T1000 (cell line): ENCODE results near the gene KCNAB2.
"Not testable (repeated sequence)": the region's sequence is repeated elsewhere in the genome, so short reads cannot be mapped to it uniquely, and the experiment has no call there.

Source experiments
- DNase-seq: peaks from one replicate; lab custom pipeline; 2025; ENCODE audit warnings: mixed read lengths; lab: John Stamatoyannopoulos, UW

KCNAB2 gene

GRCh38 chr1:6010554-6010953, 35.1 kb upstream of the KCNAB2 start:
- no peak for DNase-seq

- DNase-seq: no peak
Observed at GRCh38 chr1:6011161-6011945, 34.3 kb upstream of the KCNAB2 start.

GRCh38 chr1:6011946-6012258, 33.8 kb upstream of the KCNAB2 start:
- no peak for DNase-seq

- no peak for DNase-seq
Observed at GRCh38 chr1:6012529-6013318, 33.0 kb upstream of the KCNAB2 start.

GRCh38 chr1:6013491-6013890, 32.2 kb upstream of the KCNAB2 start:
- DNase-seq: no peak

- DNase-seq: no peak
Observed at GRCh38 chr1:6014130-6014999, 31.3 kb upstream of the KCNAB2 start.

- peak; percentile 9 for DNase-seq
Observed at GRCh38 chr1:6016191-6016865, 29.4 kb upstream of the KCNAB2 start.

GRCh38 chr1:6017654-6018053, 28.0 kb upstream of the KCNAB2 start:
- not testable (repeated sequence) for DNase-seq

- no peak for DNase-seq
Observed at GRCh38 chr1:6019166-6019845, 26.4 kb upstream of the KCNAB2 start.

- no peak for DNase-seq
Observed at GRCh38 chr1:6022193-6022592, 23.5 kb upstream of the KCNAB2 start.

GRCh38 chr1:6023346-6023745, 22.3 kb upstream of the KCNAB2 start:
- DNase-seq: no peak

GRCh38 chr1:6024376-6024775, 21.3 kb upstream of the KCNAB2 start:
- DNase-seq: no peak

GRCh38 chr1:6025269-6026094, 20.2 kb upstream of the KCNAB2 start:
- DNase-seq: no peak

- no peak for DNase-seq
Observed at GRCh38 chr1:6026095-6026809, 19.4 kb upstream of the KCNAB2 start.

GRCh38 chr1:6027591-6027990, 18.1 kb upstream of the KCNAB2 start:
- no peak for DNase-seq

GRCh38 chr1:6028042-6028850, 17.4 kb upstream of the KCNAB2 start:
- no peak for DNase-seq

GRCh38 chr1:6029351-6029750, 16.3 kb upstream of the KCNAB2 start:
- DNase-seq: no peak

GRCh38 chr1:6030132-6030531, 15.6 kb upstream of the KCNAB2 start:
- no peak for DNase-seq
